Activated T-helper 17 cell treated with anti-CD3 and anti-CD28 coated beads, Interleukin-2, amount 50 U/mL, for 72 hours (primary cell): ENCODE measurements around the gene CORO2A. TPM values are rescaled to one million over a fixed set of nuclear protein-coding genes. Genes with fewer than 3 reads are reported as not detected.
"Not testable (repeated sequence)": the region's sequence is repeated elsewhere in the genome, so short reads cannot be mapped to it uniquely, and the experiment has no call there.

Source experiments
- ATAC-seq: fragments of 150-1000 bp; cut with Tn5 transposase; replicated peaks from 2 replicates; pipeline ENCODE4 v1.10.0; 2021; ENCODE audit warnings: mild to moderate bottlenecking, moderate library complexity
- H3K27ac Mint-ChIP-seq: one replicate; pipeline ENCODE4 v1.8.0; 2022; ENCODE audit warnings: mixed read lengths
- H3K27me3 Mint-ChIP-seq: one replicate; pipeline ENCODE4 v1.8.0; 2022; ENCODE audit warnings: mixed read lengths
- H3K36me3 Mint-ChIP-seq: one replicate; pipeline ENCODE4 v1.8.0; 2022; ENCODE audit warnings: low read depth, mild to moderate bottlenecking, mixed read lengths
- H3K4me1 Mint-ChIP-seq: one replicate; pipeline ENCODE4 v1.8.0; 2022; ENCODE audit warnings: mixed read lengths
- H3K4me3 Mint-ChIP-seq: one replicate; pipeline ENCODE4 v1.8.0; 2022; ENCODE audit warnings: mild to moderate bottlenecking, mixed read lengths
- H3K9me3 Mint-ChIP-seq: one replicate; pipeline ENCODE4 v1.8.0; 2022; ENCODE audit warnings: mixed read lengths
- total RNA-seq, 2 donors: library from RNA; stranded (reverse); gene quantifications; one replicate each; pipeline ENCODE4 v1.2.3, GENCODE V29; 2022

The CORO2A gene
- total RNA-seq, 2 donors from 2014 or later: 9.9 to 18.2 TPM

- no peak for ATAC-seq
- Mint-ChIP-seq H3K27ac (peak overlapping the region; percentile 28), H3K27me3 (no peaks in the 10 kb centered on the region), H3K4me3 (no peak overlapping the region), H3K4me1 (peaks cover 19% of the 10 kb centered on the region), H3K36me3 (no peaks in the 10 kb centered on the region), H3K9me3 (no peaks in the 10 kb centered on the region)
Measured at GRCh38 chr9:98178874-98179850, 13.3 kb downstream of the CORO2A start.

GRCh38 chr9:98176391-98177259, 15.8 kb downstream of the CORO2A start:
- no peak for ATAC-seq
- H3K27me3 Mint-ChIP-seq: no peaks in the 10 kb centered on the region
- H3K9me3 Mint-ChIP-seq: no peaks in the 10 kb centered on the region
- peak overlapping the region; percentile 71 for H3K27ac Mint-ChIP-seq
- peaks cover 13% of the 10 kb centered on the region for H3K4me1 Mint-ChIP-seq
- no peaks in the 10 kb centered on the region for H3K36me3 Mint-ChIP-seq
- no peak overlapping the region for H3K4me3 Mint-ChIP-seq

GRCh38 chr9:98175762-98176161, 16.7 kb downstream of the CORO2A start:
- H3K4me3 Mint-ChIP-seq: no peak overlapping the region
- H3K4me1 Mint-ChIP-seq: peaks cover 15% of the 10 kb centered on the region
- H3K27me3 Mint-ChIP-seq: no peaks in the 10 kb centered on the region
- peak overlapping the region; percentile 71 for H3K27ac Mint-ChIP-seq
- H3K36me3 Mint-ChIP-seq: no peaks in the 10 kb centered on the region
- no peaks in the 10 kb centered on the region for H3K9me3 Mint-ChIP-seq
- no peak for ATAC-seq

GRCh38 chr9:98175028-98175569, 17.3 kb downstream of the CORO2A start:
- Mint-ChIP-seq H3K36me3 (no peaks in the 10 kb centered on the region), H3K9me3 (no peaks in the 10 kb centered on the region), H3K4me1 (peaks cover 14% of the 10 kb centered on the region), H3K27me3 (no peaks in the 10 kb centered on the region), H3K4me3 (no peak overlapping the region), H3K27ac (no peak overlapping the region)
- no peak for ATAC-seq

GRCh38 chr9:98174502-98174918, 17.9 kb downstream of the CORO2A start:
- not testable (repeated sequence) for H3K36me3 Mint-ChIP-seq, H3K4me3 Mint-ChIP-seq, H3K27ac Mint-ChIP-seq, H3K9me3 Mint-ChIP-seq, ATAC-seq, H3K27me3 Mint-ChIP-seq
- H3K4me1 Mint-ChIP-seq: peaks cover 17% of the 10 kb centered on the region

GRCh38 chr9:98173181-98173580, 19.3 kb downstream of the CORO2A start:
- no peak for ATAC-seq
- no peaks in the 10 kb centered on the region for H3K27me3 Mint-ChIP-seq
- H3K36me3 Mint-ChIP-seq: no peaks in the 10 kb centered on the region
- peaks cover 25% of the 10 kb centered on the region for H3K4me1 Mint-ChIP-seq
- H3K27ac Mint-ChIP-seq: no peak overlapping the region
- H3K9me3 Mint-ChIP-seq: no peaks in the 10 kb centered on the region
- no peak overlapping the region for H3K4me3 Mint-ChIP-seq

GRCh38 chr9:98172604-98173003, 19.8 kb downstream of the CORO2A start:
- no peak overlapping the region for H3K4me3 Mint-ChIP-seq
- H3K27ac Mint-ChIP-seq: no peak overlapping the region
- peaks cover 30% of the 10 kb centered on the region for H3K4me1 Mint-ChIP-seq
- ATAC-seq: no peak
- H3K27me3 Mint-ChIP-seq: no peaks in the 10 kb centered on the region
- no peaks in the 10 kb centered on the region for H3K9me3 Mint-ChIP-seq
- no peaks in the 10 kb centered on the region for H3K36me3 Mint-ChIP-seq

GRCh38 chr9:98171176-98171925, 21.1 kb downstream of the CORO2A start:
- H3K4me3 Mint-ChIP-seq: no peak overlapping the region
- no peak for ATAC-seq
- no peaks in the 10 kb centered on the region for H3K9me3 Mint-ChIP-seq
- H3K27ac Mint-ChIP-seq: peak overlapping the region; percentile 96
- no peaks in the 10 kb centered on the region for H3K27me3 Mint-ChIP-seq
- H3K36me3 Mint-ChIP-seq: no peaks in the 10 kb centered on the region
- H3K4me1 Mint-ChIP-seq: peaks cover 37% of the 10 kb centered on the region

- H3K4me1 Mint-ChIP-seq: peaks cover 42% of the 10 kb centered on the region
- no peaks in the 10 kb centered on the region for H3K36me3 Mint-ChIP-seq
- H3K4me3 Mint-ChIP-seq: peak overlapping the region; percentile 79
- H3K27ac Mint-ChIP-seq: peak overlapping the region; percentile 96
- no peaks in the 10 kb centered on the region for H3K27me3 Mint-ChIP-seq
- peak; percentile 99 for ATAC-seq
- no peaks in the 10 kb centered on the region for H3K9me3 Mint-ChIP-seq
Measured at GRCh38 chr9:98168941-98169488, 23.4 kb downstream of the CORO2A start.

- H3K27ac Mint-ChIP-seq: no peak overlapping the region
- H3K27me3 Mint-ChIP-seq: no peaks in the 10 kb centered on the region
- no peaks in the 10 kb centered on the region for H3K36me3 Mint-ChIP-seq
- peaks cover 49% of the 10 kb centered on the region for H3K4me1 Mint-ChIP-seq
- peak overlapping the region; percentile 79 for H3K4me3 Mint-ChIP-seq
- no peak for ATAC-seq
- H3K9me3 Mint-ChIP-seq: no peaks in the 10 kb centered on the region
Measured at GRCh38 chr9:98168153-98168780, 24.2 kb downstream of the CORO2A start.

GRCh38 chr9:98164912-98165311, 27.5 kb downstream of the CORO2A start:
- Mint-ChIP-seq H3K36me3 (no peaks in the 10 kb centered on the region), H3K4me3 (no peak overlapping the region), H3K9me3 (no peaks in the 10 kb centered on the region), H3K4me1 (peaks cover 37% of the 10 kb centered on the region), H3K27me3 (no peaks in the 10 kb centered on the region), H3K27ac (no peak overlapping the region)
- no peak for ATAC-seq

- Mint-ChIP-seq H3K4me3 (no peak overlapping the region), H3K27ac (no peak overlapping the region), H3K27me3 (no peaks in the 10 kb centered on the region), H3K4me1 (peaks cover 34% of the 10 kb centered on the region), H3K36me3 (no peaks in the 10 kb centered on the region), H3K9me3 (no peaks in the 10 kb centered on the region)
- ATAC-seq: no peak
Measured at GRCh38 chr9:98162613-98163012, 29.8 kb downstream of the CORO2A start.

- Mint-ChIP-seq H3K27me3 (no peaks in the 10 kb centered on the region), H3K36me3 (peaks cover 7% of the 10 kb centered on the region), H3K27ac (no peak overlapping the region), H3K4me3 (no peak overlapping the region), H3K9me3 (no peaks in the 10 kb centered on the region), H3K4me1 (peaks cover 27% of the 10 kb centered on the region)
- no peak for ATAC-seq
Measured at GRCh38 chr9:98161851-98162250, 30.6 kb downstream of the CORO2A start.
